ENCODE results near the gene AGPAT4.
"Not testable (repeated sequence)": the region's sequence is repeated elsewhere in the genome, so short reads cannot be mapped to it uniquely, and the experiment has no call there.

Gene AGPAT4

GRCh38 chr6:161313940-161314509 lies 40.2 kb upstream of the AGPAT4 start:
- Mint-ChIP-seq H3K9me3 (peaks cover 14% of the 10 kb centered on the region), H3K4me3 (no peak overlapping the region), H3K27me3 (ENCODE audit: low read depth, poor library complexity) (peaks cover 4% of the 10 kb centered on the region), H3K36me3 (ENCODE audit: low read depth) (no peaks in the 10 kb centered on the region), H3K4me1 (peaks cover 10% of the 10 kb centered on the region), H3K27ac (peak overlapping the region; percentile 49)
- no peak for DNase-seq
- TF ChIP-seq CTCF (IDR thresholded peaks at IDR 0.05) = no peak

- H3K27me3 Mint-ChIP-seq (ENCODE audit: low read depth, poor library complexity) = not testable (repeated sequence)
Measured at GRCh38 chr6:161313475-161313874, 39.6 kb upstream of the AGPAT4 start.

DNA sequence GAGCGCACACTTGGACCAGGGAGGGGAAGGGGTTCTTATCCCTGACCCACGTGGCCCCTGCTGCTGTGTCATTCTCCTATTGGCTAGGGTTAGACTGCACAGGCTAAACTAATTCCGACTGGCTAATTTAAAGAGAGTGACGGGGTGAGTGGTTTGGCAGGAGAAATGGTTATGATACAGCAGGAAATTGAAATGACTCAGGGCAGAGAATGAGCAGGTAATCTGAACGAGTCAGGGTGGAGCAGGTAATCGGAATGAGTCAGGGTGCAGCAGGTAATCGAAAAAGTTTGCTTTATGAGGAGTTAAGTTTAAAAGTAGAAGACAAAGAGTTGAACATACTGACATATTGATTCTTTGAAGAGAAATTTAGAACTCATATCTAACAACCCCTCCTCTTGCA lies 35.9 kb upstream of the AGPAT4 start:
- not testable (repeated sequence) for H3K27ac Mint-ChIP-seq; H3K27me3 Mint-ChIP-seq (ENCODE audit: low read depth, poor library complexity); DNase-seq; H3K4me1 Mint-ChIP-seq; H3K36me3 Mint-ChIP-seq (ENCODE audit: low read depth); H3K9me3 Mint-ChIP-seq; H3K4me3 Mint-ChIP-seq

More at GRCh38 chr6:161313475-161313874, 39.6 kb upstream of the AGPAT4 start:
- DNase-seq; H3K36me3 Mint-ChIP-seq (ENCODE audit: low read depth); H3K4me1 Mint-ChIP-seq; H3K27ac Mint-ChIP-seq; H3K4me3 Mint-ChIP-seq: not testable (repeated sequence)
- peaks cover 14% of the 10 kb centered on the region for H3K9me3 Mint-ChIP-seq

- Mint-ChIP-seq H3K27ac (no peak overlapping the region), H3K36me3 (ENCODE audit: low read depth) (no peaks in the 10 kb centered on the region), H3K9me3 (no peaks in the 10 kb centered on the region), H3K4me1 (no peaks in the 10 kb centered on the region), H3K4me3 (no peak overlapping the region), H3K27me3 (ENCODE audit: low read depth, poor library complexity) (peaks cover 4% of the 10 kb centered on the region)
- DNase-seq = no peak
- TF ChIP-seq CTCF (IDR thresholded peaks at IDR 0.05) = no peak
Measured at GRCh38 chr6:161308075-161308655, 34.3 kb upstream of the AGPAT4 start.

DNA sequence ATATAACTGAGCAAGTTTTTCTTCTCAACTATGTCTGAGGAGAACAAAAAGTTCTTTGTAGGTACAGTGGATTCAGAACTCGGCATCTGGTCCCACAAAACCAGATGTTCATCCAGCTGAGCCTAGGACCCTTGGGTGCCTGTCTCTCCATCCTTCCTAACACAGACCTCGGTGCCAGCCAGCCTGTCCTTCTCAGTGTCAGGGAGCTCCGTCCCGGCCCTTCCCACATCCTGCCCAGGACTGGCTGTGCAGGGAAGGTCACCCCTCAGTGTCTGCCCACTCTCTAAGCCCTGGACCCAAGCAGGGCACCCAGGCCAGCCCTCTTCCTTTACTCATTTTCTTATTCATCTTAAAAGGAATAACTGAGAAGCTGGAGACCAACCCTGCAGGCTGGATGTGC lies 32.0 kb upstream of the AGPAT4 start:
- peaks cover 4% of the 10 kb centered on the region for H3K27me3 Mint-ChIP-seq (ENCODE audit: low read depth, poor library complexity)
- TF ChIP-seq CTCF (IDR thresholded peaks at IDR 0.05) = no peak
- H3K36me3 Mint-ChIP-seq (ENCODE audit: low read depth) = no peaks in the 10 kb centered on the region
- no peak overlapping the region for H3K4me3 Mint-ChIP-seq
- H3K4me1 Mint-ChIP-seq = no peaks in the 10 kb centered on the region
- no peak for DNase-seq
- no peak overlapping the region for H3K27ac Mint-ChIP-seq
- no peaks in the 10 kb centered on the region for H3K9me3 Mint-ChIP-seq

GRCh38 chr6:161303628-161304340 lies 29.9 kb upstream of the AGPAT4 start:
- no peak for DNase-seq
- TF ChIP-seq CTCF (IDR thresholded peaks at IDR 0.05) = no peak
- H3K27me3 Mint-ChIP-seq (ENCODE audit: low read depth, poor library complexity) = peaks cover 4% of the 10 kb centered on the region
- H3K4me1 Mint-ChIP-seq = no peaks in the 10 kb centered on the region
- H3K9me3 Mint-ChIP-seq = peaks cover 12% of the 10 kb centered on the region
- H3K4me3 Mint-ChIP-seq = no peak overlapping the region
- no peaks in the 10 kb centered on the region for H3K36me3 Mint-ChIP-seq (ENCODE audit: low read depth)
- no peak overlapping the region for H3K27ac Mint-ChIP-seq

GRCh38 chr6:161302949-161303348 lies 29.1 kb upstream of the AGPAT4 start:
- no peak for DNase-seq
- no peak overlapping the region for H3K27ac Mint-ChIP-seq
- H3K36me3 Mint-ChIP-seq (ENCODE audit: low read depth) = no peaks in the 10 kb centered on the region
- no peaks in the 10 kb centered on the region for H3K27me3 Mint-ChIP-seq (ENCODE audit: low read depth, poor library complexity)
- peaks cover 12% of the 10 kb centered on the region for H3K9me3 Mint-ChIP-seq
- H3K4me3 Mint-ChIP-seq = no peak overlapping the region
- TF ChIP-seq CTCF (IDR thresholded peaks at IDR 0.05) = no peak
- no peaks in the 10 kb centered on the region for H3K4me1 Mint-ChIP-seq

All from nephron progenitor cell (in vitro differentiated cells).